ENCODE data around the gene MICAL3. TPM values are rescaled to one million over a fixed set of nuclear protein-coding genes. Genes with fewer than 3 reads are reported as not detected.

MICAL3 gene
- total and polyA plus RNA-seq, 2 of the 8 experiments (the other 6 are each of a cell fraction or from before 2014, with no cell fraction given) = 8.3 to 41.8 TPM

DNA sequence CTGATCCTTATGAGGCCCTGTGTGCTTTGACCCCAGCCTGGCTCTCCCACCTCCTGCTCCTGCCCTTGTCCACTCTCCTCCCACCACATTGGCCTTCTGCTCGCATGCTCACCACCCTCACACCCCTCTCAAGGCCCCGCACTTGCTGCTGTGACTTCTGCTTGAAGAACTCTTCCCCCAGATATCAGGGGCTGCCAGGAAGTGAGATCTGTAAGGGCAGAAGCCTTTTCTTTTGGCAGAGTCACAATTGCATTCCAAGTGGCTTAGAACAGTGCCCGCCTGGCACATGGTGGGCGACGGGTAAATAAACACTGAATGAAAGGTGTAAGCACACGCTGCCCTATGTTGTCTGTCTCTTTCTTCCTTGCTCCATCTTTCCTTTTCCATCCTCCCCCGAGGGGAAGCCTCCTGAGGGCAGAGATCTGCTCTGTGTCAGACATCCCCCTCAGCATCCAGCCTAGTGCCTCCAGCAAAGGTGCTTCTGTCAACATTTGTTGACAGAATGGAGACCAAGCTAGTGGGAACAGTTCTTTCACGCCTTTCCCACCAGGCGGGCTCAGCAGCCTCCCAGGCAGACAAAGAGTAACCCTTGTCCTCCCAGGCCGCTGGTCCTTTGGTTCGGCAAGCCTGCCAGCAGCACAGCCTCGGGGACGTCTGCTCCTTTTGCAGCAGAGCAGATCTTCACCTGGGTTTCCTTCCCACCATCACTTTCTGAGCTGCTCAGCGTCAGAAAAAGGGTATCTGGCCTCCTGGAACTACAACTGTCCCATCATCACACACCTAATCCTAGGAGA is 43.4 kb upstream of the MICAL3 start:
- Histone ChIP-seq H2BK15ac (ENCODE audit: low read length) (no peak overlapping the region), H4K20me1 (replicated peaks in 1 of 2; ENCODE audit: control insufficient read depth in 1 of 2, insufficient read depth in 2 of 2, low read length in 2 of 2) (no peaks in the 10 kb centered on the region), H3K79me1 (ENCODE audit: low read depth, low read length) (no peaks in the 10 kb centered on the region), H4K8ac (ENCODE audit: extremely low read depth, insufficient read depth, low read length) (no peak overlapping the region), H3K9me3 (ENCODE audit: insufficient read depth in 2 of 2, low read depth in 1 of 2, low read length in 1 of 2) (no peaks in the 10 kb centered on the region), H3K4me1 (replicated peaks in 1 of 4; ENCODE audit: control insufficient read depth in 3 of 4, insufficient read depth in 4 of 4, low read length in 3 of 4) (no peaks in the 10 kb centered on the region), H2AK5ac (ENCODE audit: low read depth, low read length) (no peak overlapping the region), H3K23me2 (ENCODE audit: low read depth, low read length) (no peaks in the 10 kb centered on the region), H3K36me3 (ENCODE audit: control insufficient read depth in 2 of 4, insufficient read depth in 4 of 4, low read length in 3 of 4) (no peaks in the 10 kb centered on the region), H4K5ac (ENCODE audit: insufficient read length, low read depth, low read length) (no peak overlapping the region), H2BK20ac (ENCODE audit: low read length) (no peak overlapping the region), H3K9ac (replicated peaks in 1 of 4; ENCODE audit: extremely low read depth in 1 of 4, low read depth in 3 of 4, low read length in 3 of 4) (no peak overlapping the region), H3K56ac (replicated peaks; ENCODE audit: insufficient read length, low read depth, low read length) (no peak overlapping the region), H3K27ac (ENCODE audit: low read depth, low read length) (no peak overlapping the region), H4K91ac (replicated peaks; ENCODE audit: insufficient read length, low read length) (no peak overlapping the region), H2BK120ac (replicated peaks; ENCODE audit: low read depth, low read length) (no peak overlapping the region), H3K4me3 (ENCODE audit: extremely low read depth in 1 of 4, insufficient read depth in 2 of 4, low read depth in 3 of 4, low read length in 4 of 4) (no peak overlapping the region), H3K79me2 (ENCODE audit: control insufficient read depth in 1 of 2, insufficient read depth in 2 of 2, low read length in 2 of 2) (no peaks in the 10 kb centered on the region), H3K14ac (ENCODE audit: insufficient read length) (no peak overlapping the region), H3K27me3 (replicated peaks in 1 of 4; ENCODE audit: control insufficient read depth in 3 of 4, extremely low read depth in 1 of 4, insufficient read depth in 3 of 4, low read length in 3 of 4) (peaks cover 0 to 2% (median 0%) of the 10 kb centered on the region in 4 experiments; a peak in 2 of 7 replicates), H3K4ac (replicated peaks; ENCODE audit: insufficient read length, low read depth, low read length) (no peak overlapping the region), H3K4me2 (ENCODE audit: insufficient read depth in 1 of 2, low read depth in 2 of 2, low read length in 2 of 2) (no peak overlapping the region), H2BK12ac (ENCODE audit: low read depth, low read length) (no peak overlapping the region), H2AFZ (ENCODE audit: low read length) (no peak overlapping the region), H2BK5ac (ENCODE audit: low read depth, low read length) (no peak overlapping the region), H3K23ac (ENCODE audit: insufficient read length) (no peak overlapping the region), H3K18ac (ENCODE audit: extremely low read depth, low read length) (no peak overlapping the region)
- no peak for DNase-seq (ENCODE audit: low read depth in 1 of 2, low spot score in 2 of 2)
- CTCF ChIA-PET (ENCODE audit: partially characterized antibody) = interaction anchor here (0.8 to 8.0 kb wide), 3 partner anchors 7 to 179 kb away, joined by 3 to 70 read pairs (median 3); partner anchors contain the start of gene PEX26
- WGBS, 2 experiments (ENCODE audit: extremely low coverage in 1 of 2, insufficient coverage in 1 of 2, insufficient read length in 1 of 2, insufficient replicate concordance in 2 of 2, low coverage in 1 of 2, low lambda C conversion rate in 2 of 2, missing lambda C conversion rate in 1 of 2) = 81% methylated on average over 14 of the region's 14 CpGs; no CpG with 5 or more reads in 1 of the 2 experiments
- POLR2A ChIA-PET (ENCODE audit: partially characterized antibody) = no interaction called here
- TF ChIP-seq NANOG (IDR thresholded peaks at IDR 0.05; ENCODE audit: insufficient read depth, low read depth, low read length, poor library complexity, severe bottlenecking) (no peak), SIX5 (IDR thresholded peaks at IDR 0.05; ENCODE audit: low read depth, low read length) (no peak), CREB1 (IDR thresholded peaks at IDR 0.05) (no peak), FOSL1 (IDR thresholded peaks at IDR 0.05; ENCODE audit: insufficient read depth, low read depth, low read length) (no peak), CEBPB (IDR thresholded peaks at IDR 0.05; ENCODE audit: low read depth, low read length) (no peak), TCF12 (IDR thresholded peaks at IDR 0.05; ENCODE audit: low read depth, low read length) (no peak), ASH2L (IDR thresholded peaks at IDR 0.05; ENCODE audit: low read length) (no peak), TBP (IDR thresholded peaks at IDR 0.05; ENCODE audit: low read depth, low read length) (no peak), SP1 (IDR thresholded peaks at IDR 0.05; ENCODE audit: low read depth, low read length) (no peak), SAP30 (IDR thresholded peaks at IDR 0.05; ENCODE audit: insufficient read depth, insufficient replicate concordance, low read length) (no peak)
- TF ChIP-seq, protein P1, sequence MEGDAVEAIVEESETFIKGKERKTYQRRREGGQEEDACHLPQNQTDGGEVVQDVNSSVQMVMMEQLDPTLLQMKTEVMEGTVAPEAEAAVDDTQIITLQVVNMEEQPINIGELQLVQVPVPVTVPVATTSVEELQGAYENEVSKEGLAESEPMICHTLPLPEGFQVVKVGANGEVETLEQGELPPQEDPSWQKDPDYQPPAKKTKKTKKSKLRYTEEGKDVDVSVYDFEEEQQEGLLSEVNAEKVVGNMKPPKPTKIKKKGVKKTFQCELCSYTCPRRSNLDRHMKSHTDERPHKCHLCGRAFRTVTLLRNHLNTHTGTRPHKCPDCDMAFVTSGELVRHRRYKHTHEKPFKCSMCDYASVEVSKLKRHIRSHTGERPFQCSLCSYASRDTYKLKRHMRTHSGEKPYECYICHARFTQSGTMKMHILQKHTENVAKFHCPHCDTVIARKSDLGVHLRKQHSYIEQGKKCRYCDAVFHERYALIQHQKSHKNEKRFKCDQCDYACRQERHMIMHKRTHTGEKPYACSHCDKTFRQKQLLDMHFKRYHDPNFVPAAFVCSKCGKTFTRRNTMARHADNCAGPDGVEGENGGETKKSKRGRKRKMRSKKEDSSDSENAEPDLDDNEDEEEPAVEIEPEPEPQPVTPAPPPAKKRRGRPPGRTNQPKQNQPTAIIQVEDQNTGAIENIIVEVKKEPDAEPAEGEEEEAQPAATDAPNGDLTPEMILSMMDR (IDR thresholded peaks at IDR 0.05; ENCODE audit: control extremely low read depth in 1 of 3, insufficient read depth in 1 of 3, low read depth in 1 of 3, low read length in 3 of 3) = no peak
- FAIRE-seq = no peak
